RKO (cell line): ENCODE data around the gene COMMD1.
"Not testable (repeated sequence)": the region's sequence is repeated elsewhere in the genome, so short reads cannot be mapped to it uniquely, and the experiment has no call there.

Experiments used
- DNase-seq: peaks from one replicate; pipeline ENCODE4 v3.0.0-alpha.2; 2016; ENCODE audit warnings: low spot score

The COMMD1 gene

DNA sequence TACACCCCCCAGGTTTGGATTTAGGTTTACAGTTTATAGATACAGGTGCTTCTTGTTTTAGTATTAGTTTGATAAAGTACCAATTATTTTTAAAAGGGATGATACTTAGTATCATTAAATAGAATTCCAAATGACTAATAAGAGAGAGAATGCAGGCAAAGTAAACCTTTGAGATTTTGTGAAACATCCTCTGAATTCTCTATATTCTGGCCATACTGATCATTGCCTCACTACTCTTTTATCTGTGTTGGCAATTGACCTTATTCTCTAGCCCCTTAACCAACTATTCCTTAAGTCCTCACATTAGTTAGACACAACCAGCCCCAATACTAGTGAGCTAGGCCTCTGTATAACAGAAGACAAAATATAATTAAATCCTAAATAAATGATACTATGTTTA lies 125.4 kb downstream of the COMMD1 start:
- DNase-seq: no peak

DNA sequence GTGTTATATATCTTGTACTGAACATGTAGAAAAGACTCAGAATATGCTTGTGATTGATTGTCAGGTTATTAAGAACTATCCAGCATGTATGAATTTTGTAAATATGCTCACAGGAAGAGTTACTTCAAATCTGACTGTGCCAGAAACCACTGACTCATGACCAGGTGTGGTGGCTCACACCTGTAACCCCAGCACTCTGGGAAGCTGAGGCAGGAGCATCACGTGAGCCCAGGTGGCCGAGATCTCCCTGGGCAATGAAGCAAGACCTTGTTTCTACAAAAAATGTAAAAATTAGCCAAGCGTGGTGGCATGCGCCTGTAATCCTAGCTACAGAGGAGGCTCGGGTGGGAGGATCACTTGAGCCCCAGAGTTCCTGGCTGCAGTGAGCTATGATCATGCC lies 126.6 kb downstream of the COMMD1 start:
- DNase-seq: no peak

DNA sequence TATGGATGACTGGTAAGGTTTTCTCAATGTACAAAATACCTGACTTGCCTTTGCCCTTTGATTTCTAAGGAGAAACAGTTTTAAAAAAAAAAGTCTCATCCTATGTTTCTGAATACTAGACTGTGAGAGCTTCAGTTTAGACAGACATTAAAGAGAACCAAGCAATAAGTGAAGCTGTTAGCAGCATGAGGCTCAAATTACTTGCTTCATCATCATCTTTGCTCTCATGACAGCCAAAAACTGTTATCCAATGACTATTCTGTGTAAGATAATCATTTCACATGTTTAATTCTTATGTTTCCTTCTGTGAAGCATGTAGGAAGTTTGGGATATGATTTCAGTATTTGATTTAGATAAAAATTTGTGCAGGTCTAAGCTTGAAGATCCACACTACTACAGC lies 129.2 kb downstream of the COMMD1 start:
- DNase-seq: no peak

DNA sequence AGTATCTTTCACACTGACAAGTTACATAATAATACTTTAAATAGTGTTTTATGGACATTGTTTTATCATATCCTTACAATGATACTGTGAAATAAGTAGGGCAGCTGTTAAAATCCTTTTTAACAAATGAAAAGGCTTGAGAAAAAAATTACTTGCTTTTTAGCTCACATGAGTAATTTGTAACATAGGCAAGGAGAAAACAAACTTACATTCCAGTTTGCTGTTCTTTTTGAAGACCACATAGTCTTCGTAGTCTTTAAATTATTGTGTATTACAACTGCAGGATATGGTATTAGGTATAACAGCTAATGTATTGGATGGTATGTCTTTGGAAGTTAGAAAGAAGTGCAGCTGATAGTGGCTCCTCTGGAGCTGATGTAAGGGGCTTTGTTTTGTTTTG lies 130.8 kb downstream of the COMMD1 start:
- DNase-seq: no peak

DNA sequence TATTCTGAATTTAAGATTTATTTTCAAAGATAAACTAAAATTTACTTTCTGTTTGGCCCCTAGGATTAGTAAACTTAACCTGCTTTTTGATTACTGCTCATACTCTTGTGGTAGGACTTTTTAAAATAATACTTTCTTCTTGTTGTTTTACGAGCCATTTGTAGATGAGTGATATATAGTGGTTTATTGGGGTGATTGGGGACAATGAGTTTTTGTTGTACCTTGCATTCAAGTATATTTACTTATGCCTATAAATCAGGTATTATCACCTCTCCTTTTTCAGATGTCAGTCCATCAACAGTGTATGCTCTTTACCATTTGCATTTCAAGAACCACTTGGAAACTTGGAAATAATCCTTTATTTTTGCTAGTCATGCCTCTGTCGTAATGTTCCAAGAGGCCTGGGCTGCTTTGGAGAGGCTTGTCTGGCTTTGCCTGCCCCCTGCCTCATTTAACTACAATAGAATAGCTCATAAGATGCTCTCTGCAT lies 131.3 kb downstream of the COMMD1 start:
- no peak for DNase-seq

DNA sequence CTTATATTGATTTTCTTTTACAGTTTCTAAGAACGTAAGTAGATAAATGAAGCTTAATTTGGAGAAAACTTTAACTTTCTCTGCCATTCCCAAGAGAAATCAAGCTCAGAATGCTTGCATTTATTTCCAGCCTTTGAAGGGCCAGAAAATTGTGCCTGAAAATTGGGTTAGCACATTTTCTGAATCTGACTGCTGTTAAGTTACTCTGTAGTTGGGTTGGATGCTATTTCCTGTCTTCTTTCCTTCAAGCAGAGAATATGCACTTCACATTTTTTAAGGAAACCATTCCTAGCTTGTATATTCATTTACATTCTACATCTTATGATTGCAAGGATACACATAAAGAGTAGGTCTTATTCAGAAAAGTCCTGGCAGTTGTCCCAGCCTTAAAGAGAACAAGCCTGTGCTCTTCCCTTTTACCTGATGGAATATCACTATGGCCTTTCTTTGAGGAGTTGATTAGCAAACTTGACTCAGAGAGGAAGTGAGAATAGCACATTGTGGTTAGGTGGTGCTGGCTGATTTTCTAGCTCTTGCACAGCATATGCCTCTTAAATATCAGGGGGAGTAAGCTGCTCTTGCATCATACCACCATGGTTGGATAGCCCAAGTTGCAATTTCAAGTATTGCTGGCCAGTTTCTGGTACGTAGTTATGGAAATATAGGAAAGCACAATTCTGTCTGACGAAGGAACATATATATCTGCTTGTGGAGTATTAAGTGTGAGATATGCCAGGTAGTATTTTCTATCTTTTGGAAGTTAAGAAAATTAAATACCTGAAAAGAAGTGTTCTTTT lies 133.7 kb downstream of the COMMD1 start:
- peak; percentile 9 for DNase-seq

DNA sequence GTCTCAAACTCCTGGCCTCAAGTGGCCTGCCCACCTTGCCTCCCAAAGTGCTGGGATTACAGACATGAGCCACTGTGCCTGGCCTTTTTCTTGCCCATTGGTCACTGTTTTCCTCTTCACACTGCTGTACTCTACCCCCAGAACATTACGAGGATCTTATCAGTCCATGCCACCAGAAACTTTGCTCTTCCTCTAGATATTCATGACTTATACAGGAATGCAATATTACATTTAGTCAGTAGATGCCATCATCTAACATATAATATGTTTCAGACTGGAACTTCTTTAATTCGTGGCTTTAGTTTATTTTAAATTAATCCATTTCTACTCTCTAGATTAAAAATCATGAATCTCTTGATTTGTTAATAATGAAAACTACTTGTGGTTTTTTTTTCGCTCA lies 135.5 kb downstream of the COMMD1 start:
- no peak for DNase-seq

DNA sequence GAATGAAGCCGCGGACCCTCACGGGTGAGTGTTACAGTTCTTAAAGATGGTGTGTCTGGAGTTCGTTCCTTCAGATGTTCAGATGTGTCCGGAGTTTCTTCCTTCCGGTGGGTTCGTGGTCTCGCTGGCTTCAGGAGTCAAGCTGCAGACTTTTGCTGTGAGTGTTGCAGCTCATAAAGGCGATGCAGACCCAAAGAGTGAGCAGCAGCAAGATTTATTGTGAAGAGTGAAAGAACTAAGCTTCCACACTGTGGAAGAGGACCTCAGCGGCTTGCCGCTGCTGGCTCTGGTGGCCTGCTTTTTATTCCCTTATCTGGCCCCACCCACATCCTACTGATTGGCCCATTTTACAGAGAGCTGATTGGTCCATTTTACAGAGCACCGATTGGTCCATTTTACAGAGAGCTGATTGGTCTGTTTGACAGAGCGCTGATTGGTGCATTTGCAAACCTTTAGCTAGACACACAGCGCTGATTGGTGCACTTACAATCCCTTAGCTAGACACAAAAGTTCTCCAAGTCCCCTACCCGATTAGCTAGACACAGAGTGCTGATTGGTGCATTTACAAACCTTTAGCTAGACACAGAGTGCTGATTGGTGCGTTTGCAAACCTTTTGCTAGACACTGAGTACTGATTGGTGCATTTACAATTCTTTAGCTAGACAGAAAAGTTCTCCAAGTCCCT lies 136.4 kb downstream of the COMMD1 start:
- DNase-seq: not testable (repeated sequence)

DNA sequence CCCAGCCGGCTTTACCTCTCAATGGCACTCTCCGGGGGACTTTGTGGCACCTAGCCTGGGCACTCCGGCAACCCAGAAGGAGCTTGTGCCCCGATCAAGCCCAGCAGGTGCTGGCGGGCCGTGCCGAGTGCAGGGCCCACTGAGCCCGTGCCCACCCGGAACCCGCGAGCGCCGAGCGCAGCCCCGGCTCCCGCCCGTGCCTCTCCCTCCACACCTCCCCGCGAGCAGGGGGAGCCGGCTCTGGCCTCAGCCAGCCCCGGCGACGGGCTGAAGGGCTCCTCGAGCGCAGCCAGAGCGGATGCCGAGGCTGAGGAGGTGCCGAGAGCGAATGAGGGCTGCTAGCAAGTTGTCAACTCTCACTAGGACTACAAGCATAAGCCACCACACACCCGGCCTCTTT lies 136.9 kb downstream of the COMMD1 start:
- DNase-seq: no peak

DNA sequence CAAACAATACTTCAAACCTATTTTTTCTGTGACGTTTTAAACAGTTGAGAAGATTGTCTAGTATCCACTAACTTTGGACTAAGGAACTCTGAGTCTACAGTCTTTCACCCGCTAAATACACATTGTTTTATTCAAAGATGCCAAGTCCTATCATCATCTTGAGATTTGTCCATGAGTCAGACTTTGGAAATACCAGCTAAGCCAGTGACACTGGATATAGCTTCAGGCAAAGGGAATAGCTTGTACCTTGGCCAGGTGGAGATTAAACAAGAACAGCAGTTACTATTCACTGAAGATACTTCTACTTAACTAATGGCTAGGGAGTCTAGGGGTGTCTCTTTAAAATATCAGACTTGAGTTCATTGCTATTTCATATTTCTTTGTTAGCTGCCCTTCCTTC lies 137.5 kb downstream of the COMMD1 start:
- no peak for DNase-seq

DNA sequence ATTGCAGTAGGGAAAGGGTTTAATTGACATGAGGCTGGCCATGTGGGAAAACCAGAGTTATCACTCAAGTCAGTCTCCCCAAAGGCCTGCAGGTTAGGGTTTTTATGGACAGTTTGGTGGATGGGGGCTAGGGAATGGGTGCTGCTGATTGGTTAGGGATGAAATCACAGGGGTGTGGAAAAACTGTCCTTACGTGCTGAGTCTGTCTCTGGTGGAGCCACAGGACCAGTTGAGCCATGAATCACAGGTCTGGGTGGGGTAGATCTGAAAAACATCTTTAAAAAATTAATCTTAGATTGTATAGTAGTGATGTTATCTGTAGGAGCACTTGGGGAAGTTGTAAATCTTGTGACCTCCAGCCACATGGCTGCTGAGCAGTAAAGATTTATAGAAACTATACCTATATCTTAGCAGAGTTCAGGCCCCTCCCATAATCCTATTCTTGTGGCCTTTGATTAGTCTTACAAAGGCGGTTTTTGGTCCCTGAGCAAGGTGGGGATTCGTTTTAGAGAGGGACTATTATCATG lies 139.6 kb downstream of the COMMD1 start:
- no peak for DNase-seq

DNA sequence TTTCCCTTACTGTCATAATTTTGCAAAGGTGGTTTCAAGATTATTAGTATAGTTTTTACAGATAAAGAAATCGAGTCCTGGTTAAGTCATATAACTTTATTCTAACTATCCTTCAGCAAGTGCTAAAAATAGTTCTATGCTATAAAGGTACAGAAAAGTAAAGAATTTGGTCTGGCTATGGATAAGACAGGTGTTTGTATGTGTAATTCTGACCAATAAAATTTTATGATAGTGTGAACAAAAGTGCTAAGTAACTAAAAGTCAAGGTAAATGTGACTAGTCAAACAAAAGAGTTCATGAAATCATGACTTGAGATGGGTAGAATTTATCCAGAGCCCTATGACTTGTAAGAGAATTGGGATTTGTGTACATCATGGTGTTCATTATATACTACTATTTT lies 140.7 kb downstream of the COMMD1 start:
- DNase-seq: no peak

DNA sequence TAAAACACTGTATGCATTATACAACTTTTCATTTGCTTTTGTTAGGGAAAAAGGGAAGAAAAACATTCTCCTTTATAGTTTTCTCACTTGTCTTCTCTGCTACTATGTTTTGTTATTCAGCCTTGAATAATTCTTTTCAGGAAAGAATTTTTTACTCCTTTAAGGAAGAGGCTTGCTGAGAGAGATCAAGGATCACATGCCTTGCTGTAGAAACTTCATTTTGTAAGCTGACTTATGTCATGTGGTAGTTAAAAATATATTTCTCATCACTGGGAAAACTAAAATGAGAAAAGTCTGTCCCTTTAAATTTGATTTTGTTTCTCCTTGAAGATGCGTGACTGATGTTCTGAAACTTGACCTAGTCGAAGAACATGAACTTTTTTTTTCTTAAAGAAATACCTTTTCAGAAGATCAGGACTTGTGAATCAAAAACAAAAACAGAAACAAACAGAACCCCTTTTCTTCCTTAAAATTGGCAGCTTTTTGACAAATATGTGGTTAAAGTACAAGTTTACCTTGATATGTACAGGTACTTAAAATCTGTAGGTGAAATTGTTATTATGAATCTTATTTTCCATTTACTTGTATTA lies 145.1 kb downstream of the COMMD1 start:
- DNase-seq: no peak

DNA sequence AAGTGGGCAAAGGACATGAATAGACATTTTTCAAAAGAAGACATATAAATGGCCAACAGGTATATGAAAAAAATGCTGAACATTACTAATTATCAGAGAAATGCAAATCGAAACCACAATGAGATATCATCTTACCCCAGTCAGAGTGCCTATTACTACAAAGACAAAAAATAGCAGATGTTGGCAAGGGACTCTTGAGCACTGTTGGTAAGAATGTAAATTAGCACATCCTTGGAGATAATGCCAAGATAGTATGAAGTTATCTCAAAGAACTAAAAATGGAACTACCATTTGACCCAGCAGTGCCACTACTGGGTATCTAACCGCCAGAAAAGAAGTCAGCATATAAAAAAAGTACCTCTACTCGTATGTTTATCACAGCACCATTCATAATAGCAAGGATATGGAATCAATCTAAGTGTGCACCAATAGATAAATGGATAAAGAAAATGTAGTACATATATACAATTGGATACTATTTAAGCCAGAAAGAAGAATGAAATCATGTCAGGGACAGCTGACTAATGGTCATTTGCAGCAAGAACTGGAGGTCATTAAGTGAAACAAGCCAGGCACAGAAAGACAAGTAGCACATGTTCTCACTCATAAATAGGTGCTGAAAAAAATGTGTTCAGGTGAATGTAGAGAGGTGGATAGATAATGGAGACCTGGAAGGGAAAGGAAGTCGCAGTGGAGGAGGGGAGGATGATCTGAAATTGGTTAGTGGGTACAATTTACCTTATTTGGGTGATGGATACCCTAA lies 148.7 kb downstream of the COMMD1 start:
- no peak for DNase-seq

DNA sequence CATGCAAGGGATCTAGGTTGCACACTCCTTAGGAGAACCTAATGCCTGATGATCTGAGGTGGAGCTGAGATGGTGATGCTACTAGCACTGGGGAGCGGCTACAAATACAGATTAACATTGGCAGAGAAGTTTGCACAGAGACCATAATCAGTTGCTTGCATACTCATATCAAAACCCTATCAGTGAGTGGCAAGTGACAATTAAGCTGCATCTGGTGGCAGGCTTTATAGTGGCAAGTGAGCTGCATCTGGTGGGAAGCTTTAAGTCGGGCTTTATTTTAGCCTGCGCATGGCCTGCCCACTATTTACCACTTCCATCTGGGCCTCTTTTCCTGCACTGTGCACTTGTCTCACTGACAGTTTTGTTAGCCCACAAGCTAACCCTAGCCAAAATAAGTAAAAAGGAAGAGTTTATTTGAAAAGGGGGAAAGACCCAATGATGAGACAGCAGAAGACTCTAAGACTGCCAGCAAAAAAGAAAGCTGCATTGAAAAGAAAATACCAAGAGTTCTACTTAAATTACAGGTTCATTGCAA lies 149.5 kb downstream of the COMMD1 start:
- no peak for DNase-seq

DNA sequence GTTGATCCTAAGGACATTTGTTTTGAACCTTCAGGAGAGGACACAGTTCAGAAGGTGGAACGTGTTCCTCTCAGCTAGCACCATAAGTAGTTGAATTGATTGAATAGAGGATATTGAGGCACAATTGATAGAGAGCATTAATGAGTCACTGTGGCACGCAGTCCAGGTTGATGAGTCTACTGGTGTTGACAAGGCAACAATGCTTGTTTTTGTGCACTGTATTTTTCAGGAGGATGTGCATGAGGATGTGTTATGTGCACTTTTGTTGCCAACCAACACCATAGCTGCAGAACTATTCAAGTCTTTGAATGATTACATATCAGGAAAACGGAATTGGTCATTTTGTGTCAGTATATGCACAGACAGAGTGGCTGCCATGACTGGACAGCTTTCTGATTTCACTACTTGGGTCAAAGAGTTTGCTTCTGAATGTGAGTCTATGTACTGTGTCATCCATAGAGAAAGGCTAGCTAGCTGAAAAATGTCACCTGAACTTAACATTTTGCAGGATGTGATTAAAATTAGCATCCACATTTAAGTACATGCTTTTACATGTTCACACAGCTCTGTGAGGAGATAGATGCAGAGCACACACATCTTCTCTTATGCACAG lies 150.4 kb downstream of the COMMD1 start:
- DNase-seq: peak; percentile 9

DNA sequence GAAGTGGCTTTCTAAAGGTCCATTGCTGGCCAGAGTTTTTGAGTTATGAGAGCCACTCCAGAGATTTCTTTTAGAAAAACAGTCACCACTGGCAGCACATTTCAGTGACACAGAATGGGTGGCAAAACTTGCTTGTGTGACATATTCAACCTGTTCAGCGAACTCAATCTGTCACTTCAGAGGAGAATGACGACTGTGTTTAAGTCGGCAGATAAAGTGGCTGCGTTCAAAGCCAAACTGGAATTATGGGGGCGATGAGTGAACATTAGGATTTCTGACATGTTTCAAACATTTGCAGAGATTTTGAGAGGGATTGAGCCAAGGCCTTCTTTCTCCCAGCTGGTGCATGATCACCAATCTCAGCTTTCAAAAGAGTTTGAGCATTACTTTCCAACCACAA lies 150.9 kb downstream of the COMMD1 start:
- no peak for DNase-seq

DNA sequence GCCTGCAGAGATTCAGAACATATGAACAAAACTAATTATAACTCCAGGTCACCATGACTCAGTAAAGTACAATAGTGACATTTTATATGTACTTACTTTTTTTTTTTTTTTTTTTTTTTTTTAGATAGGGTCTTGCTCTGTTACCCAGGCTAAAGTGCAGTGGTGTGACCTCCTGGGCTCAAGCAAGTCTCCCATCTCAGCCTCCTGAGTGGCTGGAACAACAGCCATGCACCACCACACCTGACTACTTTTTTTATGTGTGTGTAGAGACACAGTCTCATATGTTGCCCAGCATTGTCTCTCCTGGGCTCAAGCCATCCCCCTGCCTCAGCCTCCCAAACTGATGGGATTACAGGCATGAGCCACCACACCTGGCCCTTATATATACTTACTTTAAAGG lies 159.8 kb downstream of the COMMD1 start:
- no peak for DNase-seq

DNA sequence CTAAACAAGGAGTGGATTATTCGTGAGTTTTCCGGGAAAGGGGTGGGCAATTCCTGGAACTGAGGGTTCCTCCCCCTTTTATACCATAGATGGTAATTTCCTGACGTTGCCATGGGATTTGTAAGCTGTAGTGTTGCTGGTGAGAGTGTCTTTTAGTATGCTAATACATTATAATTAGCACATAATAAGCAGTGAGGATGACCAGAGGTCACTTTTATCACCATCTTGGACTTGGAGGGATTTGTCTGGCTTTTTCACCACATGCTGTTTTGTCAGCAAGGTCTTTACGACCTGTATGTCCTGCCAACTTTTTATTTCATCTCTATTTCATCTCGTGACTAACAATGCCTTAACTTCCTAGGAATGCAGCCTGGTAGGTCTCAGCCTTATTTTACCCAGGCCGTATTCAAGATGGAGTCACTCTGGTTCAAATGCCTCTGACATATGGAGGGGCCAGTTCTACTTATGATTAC lies 165.7 kb downstream of the COMMD1 start:
- DNase-seq: no peak

DNA sequence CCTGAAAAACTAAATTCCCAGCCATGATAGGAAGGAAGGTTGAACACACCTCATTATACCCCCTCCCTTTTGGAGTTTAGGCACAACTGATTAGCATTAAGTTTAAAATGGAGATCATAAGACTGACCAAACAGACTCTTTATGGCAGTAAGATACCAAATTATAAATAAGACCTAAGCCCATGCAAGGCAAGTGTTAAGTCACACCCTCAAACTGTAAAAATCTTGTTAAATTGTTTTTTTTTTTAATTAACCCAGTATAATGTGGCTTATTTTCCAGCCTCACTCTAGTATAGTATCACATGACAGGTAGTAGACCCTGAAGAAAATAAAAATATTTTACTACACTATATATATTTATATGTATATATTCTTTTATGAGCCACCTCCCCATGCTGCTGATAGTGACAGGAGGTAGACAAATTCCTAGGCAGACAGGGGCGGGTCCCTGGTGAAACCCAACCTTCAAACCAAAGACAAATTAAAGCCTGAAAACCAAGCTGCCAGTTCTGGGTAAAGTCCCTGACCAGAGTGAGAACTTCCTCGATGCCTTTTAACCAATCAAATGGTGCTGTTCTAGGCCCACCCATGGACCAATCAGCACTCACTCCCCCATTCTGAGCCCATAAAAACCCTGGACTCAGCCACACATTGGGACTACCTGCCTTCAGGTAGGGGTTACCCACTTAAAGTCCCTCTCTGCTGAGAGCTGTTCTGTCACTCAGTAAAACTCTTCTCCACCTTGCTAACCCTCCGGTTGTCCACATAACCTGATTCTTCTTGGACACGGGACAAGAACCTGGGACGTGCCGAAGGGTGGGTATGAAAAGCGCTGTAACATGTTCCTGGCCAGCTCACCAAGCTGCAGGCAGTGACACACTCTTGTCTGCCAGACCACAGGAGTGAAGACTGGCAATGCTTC lies 166.5 kb downstream of the COMMD1 start:
- DNase-seq: no peak
